Liver (tissue), 3 donors: Measurements from ENCODE around the gene LHX6.

Experiments used
- CTCF ChIP-seq: fragments of 150-350 bp; IDR thresholded peaks from 2 replicates; pipeline ENCODE4 v1.5.1; 2017; ENCODE audit warnings: improper control_type of control experiment, low read depth, low read length; ENCODE audit not compliant: missing input control
- EGR1 ChIP-seq, 2 donors: IDR thresholded peaks; 2 replicates each; pipeline ENCODE4 v1.6.1; 2016 to 2018; ENCODE audit warnings: antibody characterized with exemption in 2 of 2, low read depth in 2 of 2
- NR2F2 ChIP-seq: IDR thresholded peaks from 2 replicates; pipeline ENCODE4 v1.6.1; 2016; ENCODE audit warnings: antibody characterized with exemption
- YY1 ChIP-seq: IDR thresholded peaks from 2 replicates; pipeline ENCODE4 v1.6.1; 2016; ENCODE audit warnings: antibody characterized with exemption, mild to moderate bottlenecking
- ZBTB33 ChIP-seq: IDR thresholded peaks from 2 replicates; pipeline ENCODE4 v1.6.1; 2016; ENCODE audit warnings: antibody characterized with exemption
- donor health status: healthy.
- donor health status: healthy.

- TF ChIP-seq CTCF = no peak
- peak; percentile 20 for TF ChIP-seq NR2F2
- TF ChIP-seq EGR1 (IDR thresholded peaks at IDR 0.05; ENCODE audit: low read depth in 2 of 2) = no peak
- no peak for TF ChIP-seq ZBTB33
- no peak for TF ChIP-seq YY1
These were observed 36.6 kb upstream of the LHX6 start for GRCh38 chr9:122265149-122265915.
